ENCODE measurements around the gene CDNF.

GRCh38 chr10:14836208-14836607, 1.6 kb downstream of the CDNF start:
- TF ChIP-seq CTCF (IDR thresholded peaks at IDR 0.05) (no peak), POLR2A (IDR thresholded peaks at IDR 0.05) (no peak)
